ENCODE results near the gene SLC37A3.
"Not testable (repeated sequence)": the region's sequence is repeated elsewhere in the genome, so short reads cannot be mapped to it uniquely, and the experiment has no call there.

The SLC37A3 gene

GRCh38 chr7:140418653-140419052 lies 20.3 kb upstream of the SLC37A3 start:
- H4K20me1 ChIP-seq (ENCODE audit: insufficient read depth, low read length) = no peaks in the 10 kb centered on the region
- no peak overlapping the region for H3K4me2 ChIP-seq (ENCODE audit: low read length)
- no peaks in the 10 kb centered on the region for H3K9me2 ChIP-seq (ENCODE audit: low read depth, low read length)
- H3K4me1 ChIP-seq (ENCODE audit: insufficient read depth, low read length, severe bottlenecking) = no peaks in the 10 kb centered on the region
- H3K4me3 ChIP-seq (ENCODE audit: low read depth, low read length, poor library complexity, severe bottlenecking) = no peak overlapping the region
- H3K9me3 ChIP-seq (ENCODE audit: low read length) = no peaks in the 10 kb centered on the region
- H3K9ac ChIP-seq (ENCODE audit: low read length) = no peak overlapping the region
- H3K27ac ChIP-seq (ENCODE audit: low read depth, low read length, poor library complexity, severe bottlenecking) = no peak overlapping the region
- H3K27me3 ChIP-seq (ENCODE audit: insufficient read depth, low read length) = peaks cover 4% of the 10 kb centered on the region; the same call in 1 of the 2 replicates
- no peaks in the 10 kb centered on the region for H3K36me3 ChIP-seq (ENCODE audit: insufficient read depth, low read length)
- no peaks in the 10 kb centered on the region for H3K79me2 ChIP-seq (ENCODE audit: insufficient read depth, low read length)
- TF ChIP-seq CTCF (IDR thresholded peaks at IDR 0.05; ENCODE audit: low read length) = no peak
- TF ChIP-seq EZH2 (IDR thresholded peaks at IDR 0.05; ENCODE audit: borderline replicate concordance, low read length) = no peak
- H3F3A ChIP-seq (ENCODE audit: insufficient read depth, low read length) = no peaks in the 10 kb centered on the region
- H2AFZ ChIP-seq (ENCODE audit: low read length) = no peak overlapping the region

- not testable (repeated sequence) for H2AFZ ChIP-seq (ENCODE audit: low read length); H3K4me1 ChIP-seq (ENCODE audit: insufficient read depth, low read length, severe bottlenecking); H3K9me3 ChIP-seq (ENCODE audit: low read length); H3K9me2 ChIP-seq (ENCODE audit: low read depth, low read length); H4K20me1 ChIP-seq (ENCODE audit: insufficient read depth, low read length); H3K4me3 ChIP-seq (ENCODE audit: low read depth, low read length, poor library complexity, severe bottlenecking); H3K9ac ChIP-seq (ENCODE audit: low read length); H3F3A ChIP-seq (ENCODE audit: insufficient read depth, low read length); H3K27me3 ChIP-seq (ENCODE audit: insufficient read depth, low read length); H3K79me2 ChIP-seq (ENCODE audit: insufficient read depth, low read length); H3K27ac ChIP-seq (ENCODE audit: low read depth, low read length, poor library complexity, severe bottlenecking); H3K4me2 ChIP-seq (ENCODE audit: low read length); H3K36me3 ChIP-seq (ENCODE audit: insufficient read depth, low read length)
Observed at GRCh38 chr7:140418156-140418472, 19.8 kb upstream of the SLC37A3 start.

GRCh38 chr7:140417456-140418155 lies 19.3 kb upstream of the SLC37A3 start:
- Histone ChIP-seq H4K20me1 (ENCODE audit: insufficient read depth, low read length) (no peaks in the 10 kb centered on the region), H3K9me2 (ENCODE audit: low read depth, low read length) (no peaks in the 10 kb centered on the region), H3K27ac (ENCODE audit: low read depth, low read length, poor library complexity, severe bottlenecking) (no peak overlapping the region), H3K9ac (ENCODE audit: low read length) (no peak overlapping the region), H3K9me3 (ENCODE audit: low read length) (no peaks in the 10 kb centered on the region), H3K4me2 (ENCODE audit: low read length) (no peak overlapping the region), H3F3A (ENCODE audit: insufficient read depth, low read length) (no peaks in the 10 kb centered on the region), H2AFZ (ENCODE audit: low read length) (no peak overlapping the region), H3K79me2 (ENCODE audit: insufficient read depth, low read length) (no peaks in the 10 kb centered on the region), H3K27me3 (ENCODE audit: insufficient read depth, low read length) (peaks cover 4% of the 10 kb centered on the region; the same call in 1 of the 2 replicates), H3K36me3 (ENCODE audit: insufficient read depth, low read length) (no peaks in the 10 kb centered on the region), H3K4me3 (ENCODE audit: low read depth, low read length, poor library complexity, severe bottlenecking) (no peak overlapping the region), H3K4me1 (ENCODE audit: insufficient read depth, low read length, severe bottlenecking) (no peaks in the 10 kb centered on the region)
- TF ChIP-seq EZH2 (IDR thresholded peaks at IDR 0.05; ENCODE audit: borderline replicate concordance, low read length) (no peak), CTCF (IDR thresholded peaks at IDR 0.05; ENCODE audit: low read length) (no peak)

- H3K9me2 ChIP-seq (ENCODE audit: low read depth, low read length) = no peaks in the 10 kb centered on the region
- no peaks in the 10 kb centered on the region for H3F3A ChIP-seq (ENCODE audit: insufficient read depth, low read length)
- no peaks in the 10 kb centered on the region for H3K79me2 ChIP-seq (ENCODE audit: insufficient read depth, low read length)
- no peaks in the 10 kb centered on the region for H3K36me3 ChIP-seq (ENCODE audit: insufficient read depth, low read length)
- H3K27ac ChIP-seq (ENCODE audit: low read depth, low read length, poor library complexity, severe bottlenecking) = no peak overlapping the region
- H3K4me2 ChIP-seq (ENCODE audit: low read length) = no peak overlapping the region
- H3K27me3 ChIP-seq (ENCODE audit: insufficient read depth, low read length) = peaks cover 4% of the 10 kb centered on the region; the same call in 1 of the 2 replicates
- no peak overlapping the region for H3K9ac ChIP-seq (ENCODE audit: low read length)
- no peaks in the 10 kb centered on the region for H3K9me3 ChIP-seq (ENCODE audit: low read length)
- TF ChIP-seq CTCF (IDR thresholded peaks at IDR 0.05; ENCODE audit: low read length) = no peak
- TF ChIP-seq EZH2 (IDR thresholded peaks at IDR 0.05; ENCODE audit: borderline replicate concordance, low read length) = no peak
- H3K4me1 ChIP-seq (ENCODE audit: insufficient read depth, low read length, severe bottlenecking) = no peaks in the 10 kb centered on the region
- H2AFZ ChIP-seq (ENCODE audit: low read length) = no peak overlapping the region
- H4K20me1 ChIP-seq (ENCODE audit: insufficient read depth, low read length) = no peaks in the 10 kb centered on the region
- no peak overlapping the region for H3K4me3 ChIP-seq (ENCODE audit: low read depth, low read length, poor library complexity, severe bottlenecking)
Observed at GRCh38 chr7:140416560-140416959, 18.2 kb upstream of the SLC37A3 start.

- not testable (repeated sequence) for H3K79me2 ChIP-seq (ENCODE audit: insufficient read depth, low read length); H3K4me1 ChIP-seq (ENCODE audit: insufficient read depth, low read length, severe bottlenecking); H3K27ac ChIP-seq (ENCODE audit: low read depth, low read length, poor library complexity, severe bottlenecking); H2AFZ ChIP-seq (ENCODE audit: low read length); H3K9me3 ChIP-seq (ENCODE audit: low read length); H3K9me2 ChIP-seq (ENCODE audit: low read depth, low read length); H3K4me2 ChIP-seq (ENCODE audit: low read length); H3K4me3 ChIP-seq (ENCODE audit: low read depth, low read length, poor library complexity, severe bottlenecking); H3K9ac ChIP-seq (ENCODE audit: low read length); H3F3A ChIP-seq (ENCODE audit: insufficient read depth, low read length); H3K27me3 ChIP-seq (ENCODE audit: insufficient read depth, low read length); H4K20me1 ChIP-seq (ENCODE audit: insufficient read depth, low read length); H3K36me3 ChIP-seq (ENCODE audit: insufficient read depth, low read length)
Observed at GRCh38 chr7:140415816-140416215, 17.5 kb upstream of the SLC37A3 start.
